AG09309 (cell line): ENCODE results near the gene PARD3.

ENCODE experiments used
- DNase-seq: peaks from one replicate; pipeline ENCODE4 v3.0.0-alpha.2; 2010; ENCODE audit warnings: low read depth
- H3K4me3 ChIP-seq: 2 replicates; pipeline ENCODE4 v1.5.1; 2011; ENCODE audit warnings: mild to moderate bottlenecking, low read depth, low read length, moderate library complexity; ENCODE audit not compliant: control insufficient read depth
- TF ChIP-seq, protein P1 (sequence below): IDR thresholded peaks from 2 replicates; pipeline ENCODE4 v1.5.1; 2011; ENCODE audit warnings: mild to moderate bottlenecking, low read depth, low read length, inconsistent platforms; ENCODE audit not compliant: insufficient read depth, control insufficient read depth; ENCODE audit errors: missing control alignments

PARD3 gene

DNA sequence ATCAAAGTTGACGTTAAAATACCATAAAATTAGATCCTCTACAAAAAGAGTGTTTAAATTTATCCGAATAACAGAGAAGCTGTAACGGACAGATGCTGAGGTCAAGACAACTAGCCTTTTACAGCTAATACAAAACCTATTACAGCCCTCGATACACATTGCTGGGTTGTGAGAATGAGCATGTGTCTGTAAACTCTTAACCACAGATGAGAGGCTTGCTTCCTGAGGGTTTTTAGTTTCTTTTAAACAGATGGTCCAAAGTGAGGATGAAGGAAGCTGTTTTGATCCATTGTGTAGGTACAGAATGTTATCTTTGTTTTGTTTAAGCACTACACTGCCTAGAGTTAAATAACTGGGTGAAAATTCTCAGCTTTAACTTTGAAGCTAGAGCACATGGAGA lies 578.2 kb downstream of the PARD3 start:
- TF ChIP-seq, protein P1, sequence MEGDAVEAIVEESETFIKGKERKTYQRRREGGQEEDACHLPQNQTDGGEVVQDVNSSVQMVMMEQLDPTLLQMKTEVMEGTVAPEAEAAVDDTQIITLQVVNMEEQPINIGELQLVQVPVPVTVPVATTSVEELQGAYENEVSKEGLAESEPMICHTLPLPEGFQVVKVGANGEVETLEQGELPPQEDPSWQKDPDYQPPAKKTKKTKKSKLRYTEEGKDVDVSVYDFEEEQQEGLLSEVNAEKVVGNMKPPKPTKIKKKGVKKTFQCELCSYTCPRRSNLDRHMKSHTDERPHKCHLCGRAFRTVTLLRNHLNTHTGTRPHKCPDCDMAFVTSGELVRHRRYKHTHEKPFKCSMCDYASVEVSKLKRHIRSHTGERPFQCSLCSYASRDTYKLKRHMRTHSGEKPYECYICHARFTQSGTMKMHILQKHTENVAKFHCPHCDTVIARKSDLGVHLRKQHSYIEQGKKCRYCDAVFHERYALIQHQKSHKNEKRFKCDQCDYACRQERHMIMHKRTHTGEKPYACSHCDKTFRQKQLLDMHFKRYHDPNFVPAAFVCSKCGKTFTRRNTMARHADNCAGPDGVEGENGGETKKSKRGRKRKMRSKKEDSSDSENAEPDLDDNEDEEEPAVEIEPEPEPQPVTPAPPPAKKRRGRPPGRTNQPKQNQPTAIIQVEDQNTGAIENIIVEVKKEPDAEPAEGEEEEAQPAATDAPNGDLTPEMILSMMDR: no peak
- DNase-seq: no peak

DNA sequence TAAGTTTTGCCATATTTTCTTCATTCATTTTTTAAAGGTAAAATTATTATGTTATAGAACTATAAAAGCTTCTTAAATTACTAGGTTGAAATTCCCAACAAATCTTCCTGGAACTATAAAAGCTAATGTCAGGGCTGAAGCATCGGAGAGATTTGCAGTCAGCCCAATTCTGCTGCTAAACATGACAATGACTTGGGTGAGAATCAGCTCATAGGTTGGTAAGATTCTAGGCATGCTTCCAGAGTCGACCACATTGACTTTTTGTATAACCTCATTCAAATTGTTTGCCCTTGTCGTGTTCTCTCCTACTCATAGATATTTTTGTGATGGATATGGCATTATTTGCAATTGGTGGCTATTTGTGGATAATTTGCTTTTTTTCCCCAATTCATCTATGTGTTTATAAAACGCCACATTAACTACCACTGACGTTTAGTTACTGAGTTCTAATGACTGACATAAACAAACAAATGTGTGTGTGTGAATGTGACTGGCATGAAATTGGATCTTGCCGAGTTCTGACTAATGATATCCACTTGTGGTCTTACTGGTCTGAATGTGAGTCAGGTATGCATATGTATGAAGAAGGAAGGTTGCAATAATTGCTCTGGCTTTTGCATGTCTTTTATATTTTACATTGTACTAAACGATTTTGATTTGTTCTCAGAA lies 579.8 kb downstream of the PARD3 start:
- no peak for DNase-seq
- TF ChIP-seq, protein P1: no peak
- H3K4me3 ChIP-seq: no peak overlapping the region

More for the DNA sequence above, 578.2 kb downstream of the PARD3 start:
- no peak overlapping the region for H3K4me3 ChIP-seq

DNA sequence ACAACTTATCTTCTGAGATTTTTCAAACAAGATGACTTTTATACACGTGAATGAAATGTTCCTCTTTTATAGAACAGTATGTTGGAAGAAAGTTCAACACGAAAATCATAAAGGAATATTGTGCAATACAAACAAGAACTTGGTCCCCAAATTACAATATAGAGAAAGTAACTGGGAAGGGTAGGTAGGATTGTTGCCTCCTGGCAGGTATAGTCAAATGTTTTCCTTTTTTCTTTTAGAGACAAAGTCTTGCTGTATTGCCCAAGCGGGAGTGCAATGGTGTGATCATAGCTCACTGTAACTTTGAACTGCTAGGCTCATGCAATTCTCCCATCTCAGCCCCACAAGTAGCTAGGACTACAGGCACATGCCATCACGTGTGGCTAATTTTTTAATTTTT lies 582.6 kb downstream of the PARD3 start:
- DNase-seq: no peak
- no peak overlapping the region for H3K4me3 ChIP-seq
- TF ChIP-seq, protein P1: no peak

DNA sequence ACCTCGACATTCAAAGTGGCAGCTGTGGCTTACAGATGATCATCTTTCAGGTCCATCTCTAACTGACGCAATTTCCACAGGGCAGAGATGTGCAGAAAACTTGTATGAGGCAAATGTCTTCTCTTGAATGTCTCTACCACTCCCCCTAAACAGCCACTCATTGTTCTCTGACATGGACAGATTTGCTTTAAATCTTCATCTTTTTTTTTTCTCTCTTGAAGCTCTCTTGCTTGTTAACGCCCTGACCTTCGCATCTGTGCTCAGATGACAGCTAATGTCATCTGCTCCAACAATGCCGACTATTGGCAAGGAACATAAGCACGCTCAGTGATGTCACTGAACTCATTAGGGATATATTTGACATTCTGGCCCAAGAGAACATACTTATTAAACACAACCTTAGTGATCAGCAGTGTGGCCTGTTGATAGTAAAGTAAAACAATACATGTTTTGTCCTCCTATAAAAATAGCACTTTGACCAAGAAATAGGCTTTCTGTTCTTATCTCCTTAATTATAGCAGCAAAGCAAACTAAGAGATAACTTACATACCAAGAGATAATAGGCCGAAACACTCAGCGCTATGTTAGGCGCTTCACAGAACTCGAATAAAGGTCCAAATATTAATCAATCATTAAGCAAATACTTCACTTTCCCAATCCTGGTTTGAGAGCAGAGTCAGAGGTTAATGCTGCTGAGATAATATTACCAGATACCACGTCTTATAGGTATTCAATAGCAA lies 583.5 kb downstream of the PARD3 start:
- no peak overlapping the region for H3K4me3 ChIP-seq

DNA sequence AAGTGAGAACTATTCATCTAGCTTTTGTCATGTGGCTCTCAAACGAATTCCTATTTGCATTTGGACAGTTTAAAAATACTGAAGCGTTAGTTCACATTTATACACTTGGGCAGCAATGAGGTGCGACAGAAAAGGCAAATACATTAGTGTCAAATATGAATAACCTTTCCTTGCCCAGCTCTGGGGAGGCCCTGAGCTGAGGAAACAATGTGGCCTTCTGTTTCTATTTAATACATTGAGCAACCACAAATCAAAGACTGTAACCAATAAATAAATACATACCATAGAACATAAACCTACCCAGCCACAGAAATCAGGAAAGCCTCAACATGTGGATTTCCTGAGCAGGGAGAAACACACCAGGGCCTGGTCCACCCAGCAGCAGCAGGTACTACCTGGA lies 585.2 kb downstream of the PARD3 start:
- TF ChIP-seq, protein P1: no peak
- DNase-seq: no peak
- H3K4me3 ChIP-seq: no peak overlapping the region

More for the DNA sequence above, 583.5 kb downstream of the PARD3 start:
- TF ChIP-seq, protein P1: no peak
- no peak for DNase-seq

DNA sequence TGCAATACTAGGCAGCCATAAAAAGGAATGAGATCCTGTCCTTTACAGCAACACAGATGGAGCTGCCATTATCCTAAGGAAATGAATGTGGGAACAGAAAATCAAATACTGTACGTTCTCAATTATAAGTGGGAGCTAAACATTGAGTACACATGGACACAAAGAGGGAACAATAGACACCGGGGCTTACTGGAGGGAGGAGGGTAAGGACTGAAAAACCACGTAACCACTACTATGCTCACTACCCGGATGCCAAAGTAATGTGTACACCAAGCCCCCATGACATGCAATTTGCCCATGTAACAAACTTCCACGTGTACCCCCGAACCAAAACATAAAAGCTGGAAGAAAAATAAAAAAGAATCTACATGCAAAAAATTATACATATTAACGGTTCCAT lies 587.0 kb downstream of the PARD3 start:
- H3K4me3 ChIP-seq: no peak overlapping the region
- no peak for DNase-seq
- TF ChIP-seq, protein P1: no peak

DNA sequence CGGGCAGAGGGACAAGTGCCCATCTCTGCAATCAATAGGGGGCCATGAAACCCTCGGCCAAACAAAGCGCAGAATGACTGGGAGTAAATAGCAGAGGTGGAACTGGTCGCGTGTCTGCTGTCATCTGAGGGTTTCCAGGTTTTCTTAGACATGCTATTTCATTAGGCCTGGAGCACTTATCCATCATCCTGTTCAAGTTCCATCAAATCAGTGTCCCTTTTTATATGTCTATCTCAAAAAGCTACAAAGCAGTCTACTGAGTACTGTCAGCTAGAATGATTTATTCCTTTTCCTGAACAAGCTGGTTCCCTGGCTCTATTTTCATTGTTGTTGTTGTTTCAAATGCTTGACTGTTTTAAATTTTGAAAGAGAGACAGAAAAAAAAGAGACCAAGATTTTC lies 590.5 kb downstream of the PARD3 start:
- DNase-seq: no peak
- no peak overlapping the region for H3K4me3 ChIP-seq
- TF ChIP-seq, protein P1: no peak
